ENCODE measurements around the gene SCO2.

The SCO2 gene

GRCh38 chr22:50502628-50503474 lies 22.5 kb downstream of the SCO2 start:
- TF ChIP-seq CTCF (IDR thresholded peaks at IDR 0.05): no peak
- DNase-seq: no peak
- Mint-ChIP-seq H3K4me1 (peaks cover 11% of the 10 kb centered on the region), H3K9me3 (no peaks in the 10 kb centered on the region), H3K36me3 (ENCODE audit: low read depth) (no peaks in the 10 kb centered on the region), H3K27ac (peak overlapping the region; percentile 48), H3K4me3 (no peak overlapping the region), H3K27me3 (ENCODE audit: low read depth, poor library complexity) (peaks cover 5% of the 10 kb centered on the region)

- no peak for DNase-seq
- Mint-ChIP-seq H3K36me3 (ENCODE audit: low read depth) (no peaks in the 10 kb centered on the region), H3K27ac (no peak overlapping the region), H3K4me1 (peaks cover 16% of the 10 kb centered on the region), H3K27me3 (ENCODE audit: low read depth, poor library complexity) (peaks cover 5% of the 10 kb centered on the region), H3K4me3 (no peak overlapping the region), H3K9me3 (no peaks in the 10 kb centered on the region)
- TF ChIP-seq CTCF (IDR thresholded peaks at IDR 0.05): no peak
Observed at GRCh38 chr22:50502096-50502495, 23.3 kb downstream of the SCO2 start.

GRCh38 chr22:50500452-50500851 lies 24.9 kb downstream of the SCO2 start:
- DNase-seq: no peak
- H3K27me3 Mint-ChIP-seq (ENCODE audit: low read depth, poor library complexity): peaks cover 9% of the 10 kb centered on the region
- no peaks in the 10 kb centered on the region for H3K9me3 Mint-ChIP-seq
- H3K4me1 Mint-ChIP-seq: peaks cover 20% of the 10 kb centered on the region
- no peaks in the 10 kb centered on the region for H3K36me3 Mint-ChIP-seq (ENCODE audit: low read depth)
- TF ChIP-seq CTCF (IDR thresholded peaks at IDR 0.05): no peak
- H3K27ac Mint-ChIP-seq: no peak overlapping the region
- no peak overlapping the region for H3K4me3 Mint-ChIP-seq

- TF ChIP-seq CTCF (IDR thresholded peaks at IDR 0.05): peak; percentile 56
- H3K9me3 Mint-ChIP-seq: no peaks in the 10 kb centered on the region
- no peaks in the 10 kb centered on the region for H3K36me3 Mint-ChIP-seq (ENCODE audit: low read depth)
- H3K27ac Mint-ChIP-seq: peak overlapping the region; percentile 46
- peaks cover 20% of the 10 kb centered on the region for H3K4me1 Mint-ChIP-seq
- peaks cover 13% of the 10 kb centered on the region for H3K27me3 Mint-ChIP-seq (ENCODE audit: low read depth, poor library complexity)
- peak; percentile 71 for DNase-seq
- H3K4me3 Mint-ChIP-seq: peak overlapping the region; percentile 15
Observed at GRCh38 chr22:50498322-50498890, 27.0 kb downstream of the SCO2 start.

- peaks cover 20% of the 10 kb centered on the region for H3K4me1 Mint-ChIP-seq
- no peaks in the 10 kb centered on the region for H3K9me3 Mint-ChIP-seq
- no peak overlapping the region for H3K27ac Mint-ChIP-seq
- no peak overlapping the region for H3K4me3 Mint-ChIP-seq
- H3K36me3 Mint-ChIP-seq (ENCODE audit: low read depth): no peaks in the 10 kb centered on the region
- no peak for TF ChIP-seq CTCF (IDR thresholded peaks at IDR 0.05)
- no peak for DNase-seq
- peaks cover 11% of the 10 kb centered on the region for H3K27me3 Mint-ChIP-seq (ENCODE audit: low read depth, poor library complexity)
Observed at GRCh38 chr22:50497093-50497492, 28.3 kb downstream of the SCO2 start.
